HG03442 (cell line): ENCODE results near the gene AMBP.

Source experiments
- ATAC-seq: cut with Tn5 transposase; IDR thresholded peaks from one replicate; pipeline ENCODE4 v1.9.1; 2021; ENCODE audit warnings: mild to moderate bottlenecking, moderate library complexity; ENCODE audit not compliant: unreplicated experiment

Gene AMBP

GRCh38 chr9:114014044-114014443, 64.1 kb downstream of the AMBP start:
- ATAC-seq, result no peak

GRCh38 chr9:114012126-114012525, 66.0 kb downstream of the AMBP start:
- ATAC-seq, result no peak

- no peak for ATAC-seq
Measured at GRCh38 chr9:114011313-114011712, 66.8 kb downstream of the AMBP start.
